ENCODE results near the gene ACAD10. TPM values are rescaled to one million over a fixed set of nuclear protein-coding genes. Genes with fewer than 3 reads are reported as not detected.
"Not testable (repeated sequence)": the region's sequence is repeated elsewhere in the genome, so short reads cannot be mapped to it uniquely, and the experiment has no call there.

Gene ACAD10
- total and polyA plus RNA-seq, 4 donors: 10.7 to 34.8 (median 21.2) TPM

DNA sequence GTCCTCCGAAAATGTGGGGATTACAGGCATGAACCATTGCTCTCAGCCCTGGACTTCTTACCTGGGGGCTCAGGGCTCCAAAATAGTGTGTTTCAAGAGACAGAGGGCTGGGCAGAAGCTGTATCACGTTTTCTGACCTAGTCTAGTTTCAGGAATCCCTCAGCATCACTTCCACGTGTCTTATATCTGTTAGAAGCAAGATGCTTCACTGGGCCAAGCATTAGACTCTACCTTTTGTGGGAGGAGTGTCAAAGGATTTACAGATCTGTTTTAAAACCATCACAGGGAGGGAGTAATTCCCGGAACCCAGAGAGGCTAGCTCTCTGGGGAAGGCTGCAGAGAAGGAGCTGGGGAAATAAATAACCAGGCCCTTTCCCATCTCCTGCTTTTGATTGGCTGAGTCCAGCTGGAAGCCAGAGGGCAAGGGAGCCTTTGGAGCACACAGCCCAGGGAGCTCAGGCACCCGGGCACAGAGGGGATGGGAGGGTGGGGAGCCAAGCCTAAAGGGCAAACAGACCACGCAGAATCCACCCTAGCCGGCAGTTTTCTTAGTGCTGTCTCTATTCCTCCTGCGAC is 47.6 kb downstream of the ACAD10 start:
- TF ChIP-seq, protein P1, sequence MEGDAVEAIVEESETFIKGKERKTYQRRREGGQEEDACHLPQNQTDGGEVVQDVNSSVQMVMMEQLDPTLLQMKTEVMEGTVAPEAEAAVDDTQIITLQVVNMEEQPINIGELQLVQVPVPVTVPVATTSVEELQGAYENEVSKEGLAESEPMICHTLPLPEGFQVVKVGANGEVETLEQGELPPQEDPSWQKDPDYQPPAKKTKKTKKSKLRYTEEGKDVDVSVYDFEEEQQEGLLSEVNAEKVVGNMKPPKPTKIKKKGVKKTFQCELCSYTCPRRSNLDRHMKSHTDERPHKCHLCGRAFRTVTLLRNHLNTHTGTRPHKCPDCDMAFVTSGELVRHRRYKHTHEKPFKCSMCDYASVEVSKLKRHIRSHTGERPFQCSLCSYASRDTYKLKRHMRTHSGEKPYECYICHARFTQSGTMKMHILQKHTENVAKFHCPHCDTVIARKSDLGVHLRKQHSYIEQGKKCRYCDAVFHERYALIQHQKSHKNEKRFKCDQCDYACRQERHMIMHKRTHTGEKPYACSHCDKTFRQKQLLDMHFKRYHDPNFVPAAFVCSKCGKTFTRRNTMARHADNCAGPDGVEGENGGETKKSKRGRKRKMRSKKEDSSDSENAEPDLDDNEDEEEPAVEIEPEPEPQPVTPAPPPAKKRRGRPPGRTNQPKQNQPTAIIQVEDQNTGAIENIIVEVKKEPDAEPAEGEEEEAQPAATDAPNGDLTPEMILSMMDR (IDR thresholded peaks at IDR 0.05; ENCODE audit: low read depth, low read length, missing input control): no peak
- TF ChIP-seq EGR1 (IDR thresholded peaks at IDR 0.05; ENCODE audit: low read depth in 2 of 2) (no peak), TAF1 (conservative IDR thresholded peaks at IDR 0.05) (no peak), JUND (IDR thresholded peaks at IDR 0.05) (no peak), YY1 (IDR thresholded peaks at IDR 0.05) (no peak), RXRA (IDR thresholded peaks at IDR 0.05) (no peak), FOXA1 (IDR thresholded peaks at IDR 0.05) (no peak), SP1 (IDR thresholded peaks at IDR 0.05) (no peak)
- TF ChIP-seq, protein P2, sequence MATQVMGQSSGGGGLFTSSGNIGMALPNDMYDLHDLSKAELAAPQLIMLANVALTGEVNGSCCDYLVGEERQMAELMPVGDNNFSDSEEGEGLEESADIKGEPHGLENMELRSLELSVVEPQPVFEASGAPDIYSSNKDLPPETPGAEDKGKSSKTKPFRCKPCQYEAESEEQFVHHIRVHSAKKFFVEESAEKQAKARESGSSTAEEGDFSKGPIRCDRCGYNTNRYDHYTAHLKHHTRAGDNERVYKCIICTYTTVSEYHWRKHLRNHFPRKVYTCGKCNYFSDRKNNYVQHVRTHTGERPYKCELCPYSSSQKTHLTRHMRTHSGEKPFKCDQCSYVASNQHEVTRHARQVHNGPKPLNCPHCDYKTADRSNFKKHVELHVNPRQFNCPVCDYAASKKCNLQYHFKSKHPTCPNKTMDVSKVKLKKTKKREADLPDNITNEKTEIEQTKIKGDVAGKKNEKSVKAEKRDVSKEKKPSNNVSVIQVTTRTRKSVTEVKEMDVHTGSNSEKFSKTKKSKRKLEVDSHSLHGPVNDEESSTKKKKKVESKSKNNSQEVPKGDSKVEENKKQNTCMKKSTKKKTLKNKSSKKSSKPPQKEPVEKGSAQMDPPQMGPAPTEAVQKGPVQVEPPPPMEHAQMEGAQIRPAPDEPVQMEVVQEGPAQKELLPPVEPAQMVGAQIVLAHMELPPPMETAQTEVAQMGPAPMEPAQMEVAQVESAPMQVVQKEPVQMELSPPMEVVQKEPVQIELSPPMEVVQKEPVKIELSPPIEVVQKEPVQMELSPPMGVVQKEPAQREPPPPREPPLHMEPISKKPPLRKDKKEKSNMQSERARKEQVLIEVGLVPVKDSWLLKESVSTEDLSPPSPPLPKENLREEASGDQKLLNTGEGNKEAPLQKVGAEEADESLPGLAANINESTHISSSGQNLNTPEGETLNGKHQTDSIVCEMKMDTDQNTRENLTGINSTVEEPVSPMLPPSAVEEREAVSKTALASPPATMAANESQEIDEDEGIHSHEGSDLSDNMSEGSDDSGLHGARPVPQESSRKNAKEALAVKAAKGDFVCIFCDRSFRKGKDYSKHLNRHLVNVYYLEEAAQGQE (IDR thresholded peaks at IDR 0.05): no peak
- TF ChIP-seq, protein P3, sequence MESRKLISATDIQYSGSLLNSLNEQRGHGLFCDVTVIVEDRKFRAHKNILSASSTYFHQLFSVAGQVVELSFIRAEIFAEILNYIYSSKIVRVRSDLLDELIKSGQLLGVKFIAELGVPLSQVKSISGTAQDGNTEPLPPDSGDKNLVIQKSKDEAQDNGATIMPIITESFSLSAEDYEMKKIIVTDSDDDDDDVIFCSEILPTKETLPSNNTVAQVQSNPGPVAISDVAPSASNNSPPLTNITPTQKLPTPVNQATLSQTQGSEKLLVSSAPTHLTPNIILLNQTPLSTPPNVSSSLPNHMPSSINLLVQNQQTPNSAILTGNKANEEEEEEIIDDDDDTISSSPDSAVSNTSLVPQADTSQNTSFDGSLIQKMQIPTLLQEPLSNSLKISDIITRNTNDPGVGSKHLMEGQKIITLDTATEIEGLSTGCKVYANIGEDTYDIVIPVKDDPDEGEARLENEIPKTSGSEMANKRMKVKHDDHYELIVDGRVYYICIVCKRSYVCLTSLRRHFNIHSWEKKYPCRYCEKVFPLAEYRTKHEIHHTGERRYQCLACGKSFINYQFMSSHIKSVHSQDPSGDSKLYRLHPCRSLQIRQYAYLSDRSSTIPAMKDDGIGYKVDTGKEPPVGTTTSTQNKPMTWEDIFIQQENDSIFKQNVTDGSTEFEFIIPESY (IDR thresholded peaks at IDR 0.05): no peak
- Histone ChIP-seq H3K27me3 (ENCODE audit: control insufficient read depth in 4 of 4, insufficient read depth in 4 of 4, low read length in 3 of 4) (no peaks in the 10 kb centered on the region), H3K9ac (ENCODE audit: low read depth in 1 of 2, low read length in 2 of 2) (no peak overlapping the region), H3K9me3 (ENCODE audit: control insufficient read depth in 4 of 4, low read length in 3 of 4) (no peaks in the 10 kb centered on the region), H3K4me3 (ENCODE audit: low read depth in 1 of 3, low read length in 3 of 3) (no peak overlapping the region), H3K4me1 (ENCODE audit: control insufficient read depth in 4 of 4, insufficient read depth in 4 of 4, low read length in 3 of 4) (no peaks in the 10 kb centered on the region), H3K36me3 (ENCODE audit: control insufficient read depth in 4 of 4, insufficient read depth in 3 of 4, low read depth in 1 of 4, low read length in 3 of 4) (peaks cover 10 to 39% (median 24%) of the 10 kb centered on the region in 4 donors), H3K27ac (ENCODE audit: low read depth in 1 of 2, low read length in 2 of 2) (no peak overlapping the region)
- DNase-seq (ENCODE audit: low spot score): no peak
- WGBS: 89% methylated on average over 8 of the region's 8 CpGs

DNA sequence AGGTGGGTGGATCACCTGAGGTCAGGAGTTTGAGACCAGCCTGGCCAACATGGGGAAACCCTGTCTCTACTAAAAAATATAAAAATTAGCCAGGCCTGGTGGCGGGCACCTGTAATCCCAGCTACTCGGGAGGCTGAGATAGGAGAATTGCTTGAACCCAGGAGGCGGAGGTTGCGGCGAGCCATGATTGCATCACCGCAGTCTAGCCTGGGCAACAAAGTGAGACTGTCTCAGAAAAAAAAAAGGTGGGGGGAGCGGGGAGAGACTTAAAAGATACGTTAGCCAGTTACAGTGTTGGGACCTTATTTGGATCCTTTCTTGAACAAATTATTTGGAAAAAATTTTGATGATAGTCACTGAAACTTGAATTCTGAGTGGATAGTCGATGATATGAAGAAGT is 53.7 kb downstream of the ACAD10 start:
- not testable (repeated sequence) for DNase-seq (ENCODE audit: low spot score); H3K4me3 ChIP-seq (ENCODE audit: low read depth in 1 of 3, low read length in 3 of 3); H3K9me3 ChIP-seq (ENCODE audit: control insufficient read depth in 4 of 4, low read length in 3 of 4); H3K9ac ChIP-seq (ENCODE audit: low read depth in 1 of 2, low read length in 2 of 2); H3K27ac ChIP-seq (ENCODE audit: low read depth in 1 of 2, low read length in 2 of 2); H3K27me3 ChIP-seq (ENCODE audit: control insufficient read depth in 4 of 4, insufficient read depth in 4 of 4, low read length in 3 of 4)
- H3K36me3 ChIP-seq (ENCODE audit: control insufficient read depth in 4 of 4, insufficient read depth in 3 of 4, low read depth in 1 of 4, low read length in 3 of 4): peaks cover 6 to 15% (median 13%) of the 10 kb centered on the region in 4 donors
- 97% methylated on average over 9 of the region's 9 CpGs for WGBS
- peaks cover 0 to 11% (median 10%) of the 10 kb centered on the region in 4 donors for H3K4me1 ChIP-seq (ENCODE audit: control insufficient read depth in 4 of 4, insufficient read depth in 4 of 4, low read length in 3 of 4)

Data from liver (tissue), 9 donors.